VCaP (cell line): ENCODE measurements around the gene KCNMA1.

Experiments used
- H3K27ac ChIP-seq: fragments of 450-650 bp; 2 replicates; pipeline ENCODE4 v1.5.1; 2017
- TF ChIP-seq, protein P1 (sequence below): fragments of 450-650 bp; conservative IDR thresholded peaks from 2 replicates; pipeline ENCODE4 v1.5.1; 2017; ENCODE audit warnings: mild to moderate bottlenecking, moderate library complexity

Gene KCNMA1

DNA sequence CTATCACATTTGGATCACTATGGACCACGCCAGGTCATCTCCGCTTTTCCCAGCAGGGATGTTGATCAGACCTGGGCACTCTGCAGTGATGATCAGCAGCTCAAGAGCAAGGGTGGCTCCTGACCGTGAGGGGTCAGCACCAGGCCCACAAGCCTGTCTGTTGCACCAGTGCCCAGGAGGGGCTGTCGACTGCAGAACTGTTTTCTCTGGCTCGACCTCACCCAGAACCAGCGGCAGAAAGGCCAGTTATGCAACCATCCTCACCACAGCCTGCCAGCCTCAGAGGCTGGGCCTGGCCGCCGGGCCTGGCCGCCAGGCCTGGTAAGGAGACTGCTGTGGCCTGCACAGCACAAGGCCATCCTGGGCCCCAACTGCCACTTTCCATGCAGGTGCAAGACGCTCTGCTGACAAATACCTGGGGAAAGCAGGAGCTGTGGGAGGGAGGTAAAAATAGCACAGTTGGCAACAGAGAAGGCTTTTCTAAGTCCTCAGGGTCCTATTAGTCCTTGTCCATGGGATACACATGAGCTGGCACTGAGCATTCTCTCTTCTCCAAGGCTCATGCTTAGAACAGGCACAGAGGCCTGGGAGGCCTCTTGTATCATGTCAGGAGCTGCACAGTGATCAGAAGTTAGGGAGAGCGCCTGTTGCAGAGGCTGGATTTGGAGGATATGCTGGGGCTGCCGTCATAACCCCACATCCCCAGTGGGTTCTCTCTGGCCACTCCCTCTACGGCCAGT lies 17.5 kb downstream of the KCNMA1 start:
- no peak overlapping the region for H3K27ac ChIP-seq
- TF ChIP-seq, protein P1, sequence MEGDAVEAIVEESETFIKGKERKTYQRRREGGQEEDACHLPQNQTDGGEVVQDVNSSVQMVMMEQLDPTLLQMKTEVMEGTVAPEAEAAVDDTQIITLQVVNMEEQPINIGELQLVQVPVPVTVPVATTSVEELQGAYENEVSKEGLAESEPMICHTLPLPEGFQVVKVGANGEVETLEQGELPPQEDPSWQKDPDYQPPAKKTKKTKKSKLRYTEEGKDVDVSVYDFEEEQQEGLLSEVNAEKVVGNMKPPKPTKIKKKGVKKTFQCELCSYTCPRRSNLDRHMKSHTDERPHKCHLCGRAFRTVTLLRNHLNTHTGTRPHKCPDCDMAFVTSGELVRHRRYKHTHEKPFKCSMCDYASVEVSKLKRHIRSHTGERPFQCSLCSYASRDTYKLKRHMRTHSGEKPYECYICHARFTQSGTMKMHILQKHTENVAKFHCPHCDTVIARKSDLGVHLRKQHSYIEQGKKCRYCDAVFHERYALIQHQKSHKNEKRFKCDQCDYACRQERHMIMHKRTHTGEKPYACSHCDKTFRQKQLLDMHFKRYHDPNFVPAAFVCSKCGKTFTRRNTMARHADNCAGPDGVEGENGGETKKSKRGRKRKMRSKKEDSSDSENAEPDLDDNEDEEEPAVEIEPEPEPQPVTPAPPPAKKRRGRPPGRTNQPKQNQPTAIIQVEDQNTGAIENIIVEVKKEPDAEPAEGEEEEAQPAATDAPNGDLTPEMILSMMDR, result no peak

DNA sequence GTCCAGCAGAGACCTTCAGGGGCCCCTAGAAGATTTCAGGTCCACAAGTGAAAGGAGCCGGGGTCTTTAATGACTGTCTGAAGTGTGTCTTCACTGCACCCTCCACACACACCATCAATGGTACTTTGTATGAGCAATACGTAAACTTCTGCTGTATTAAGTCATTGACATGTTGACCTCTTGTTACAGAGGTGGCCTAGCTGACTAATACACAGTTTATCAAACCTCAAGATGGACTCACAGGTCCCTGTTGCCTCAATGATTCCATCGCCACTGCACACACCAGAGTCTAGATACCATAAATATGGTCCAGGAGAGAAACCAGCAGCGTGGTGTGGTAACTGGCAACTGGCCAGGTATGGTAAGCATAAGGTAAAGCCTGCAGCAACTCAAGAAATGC lies 19.5 kb downstream of the KCNMA1 start:
- H3K27ac ChIP-seq, result no peak overlapping the region
- TF ChIP-seq, protein P1, result no peak

DNA sequence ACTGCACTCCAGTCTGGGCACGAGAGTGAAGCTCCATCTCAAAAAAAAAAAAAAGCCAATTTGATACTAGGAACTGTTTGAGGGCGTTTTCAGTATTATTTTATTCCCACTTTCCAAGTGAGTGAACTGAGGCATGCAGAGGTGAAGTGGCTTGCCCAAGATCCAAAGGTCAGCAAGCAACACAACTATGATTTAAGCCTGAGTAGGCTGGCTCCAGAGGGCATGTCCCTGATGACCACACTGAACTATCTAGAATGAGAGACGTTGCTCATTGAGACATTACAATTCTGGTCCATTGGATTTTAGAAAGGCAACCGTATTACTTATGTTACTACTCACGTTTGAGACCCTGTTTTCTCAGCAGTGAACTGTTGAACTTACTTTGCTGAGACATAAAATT lies 20.8 kb downstream of the KCNMA1 start:
- no peak overlapping the region for H3K27ac ChIP-seq
- TF ChIP-seq, protein P1, result no peak

DNA sequence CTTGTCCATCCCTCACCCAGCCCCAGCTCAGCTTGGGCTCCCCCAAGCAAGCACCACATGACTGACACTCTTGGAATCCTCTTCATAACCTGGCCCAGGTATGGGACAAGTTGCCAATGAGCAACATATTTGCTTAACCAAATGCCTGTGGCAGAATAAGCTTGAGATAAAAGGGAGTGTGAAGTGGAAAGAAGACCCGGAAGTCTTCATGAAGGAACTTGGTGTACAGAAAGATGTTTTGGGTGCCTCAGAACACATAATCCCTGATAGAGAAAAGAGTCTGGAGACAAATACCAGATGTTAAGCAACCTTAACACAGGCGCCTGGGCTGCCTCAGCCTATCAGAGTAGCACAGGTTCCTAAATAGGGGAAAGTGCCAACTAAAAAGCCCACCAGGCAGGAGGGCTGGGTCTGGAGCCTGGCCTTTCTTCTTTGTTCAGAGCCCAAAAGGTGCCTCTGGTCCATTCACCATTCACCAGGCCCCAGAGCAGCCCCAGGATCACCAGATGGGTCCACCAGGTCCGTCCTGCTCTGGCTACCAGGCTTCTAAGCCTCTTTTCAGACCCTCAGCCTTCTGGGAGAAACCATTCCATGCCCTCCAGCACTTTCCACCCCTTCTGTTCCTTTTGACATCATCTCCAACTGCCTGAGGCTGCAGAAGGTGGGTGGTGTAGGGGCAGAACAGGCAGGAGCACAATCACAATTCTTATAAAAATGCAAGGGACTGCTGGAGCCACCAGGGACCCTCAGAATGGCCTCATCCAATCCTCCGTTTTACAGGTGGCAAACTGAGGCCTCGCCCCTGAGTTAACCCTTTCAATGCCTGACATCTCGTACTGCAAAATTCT lies 22.6 kb downstream of the KCNMA1 start:
- peak overlapping the region; percentile 74; the same call in 1 of the 2 replicates for H3K27ac ChIP-seq
- TF ChIP-seq, protein P1, result no peak

DNA sequence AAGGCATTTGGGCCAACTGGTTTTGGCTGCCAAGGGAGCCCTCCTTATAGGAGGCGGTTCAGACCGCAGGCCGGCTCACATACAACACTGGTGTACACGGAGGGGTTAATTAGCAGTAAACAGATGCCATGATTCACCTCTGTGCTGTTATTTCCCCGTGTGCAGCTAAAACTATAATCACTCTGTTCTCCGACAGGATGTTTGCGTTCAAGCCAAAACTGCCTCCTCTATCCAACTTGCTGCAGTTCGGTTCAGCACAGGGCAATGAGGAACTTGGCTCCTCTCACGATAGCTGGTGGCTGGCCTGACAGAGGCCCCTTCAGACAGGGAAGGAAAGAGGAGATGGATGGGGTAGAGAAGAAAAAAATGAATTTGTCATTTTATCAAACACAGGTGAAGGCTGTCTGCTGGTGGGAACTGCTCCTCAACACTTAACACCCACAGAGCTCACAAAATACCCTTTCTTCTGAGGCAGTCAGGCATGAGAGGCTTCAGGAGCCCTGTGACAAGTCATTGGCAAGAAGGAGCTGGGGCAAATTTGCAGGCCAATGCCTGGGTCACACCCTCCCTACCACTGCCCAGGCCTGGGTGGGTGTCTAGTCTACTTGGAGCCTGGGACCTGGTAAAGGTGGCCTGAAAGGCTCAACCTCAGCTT lies 24.0 kb downstream of the KCNMA1 start:
- TF ChIP-seq, protein P1, result no peak
- peak overlapping the region; percentile 74 for H3K27ac ChIP-seq

DNA sequence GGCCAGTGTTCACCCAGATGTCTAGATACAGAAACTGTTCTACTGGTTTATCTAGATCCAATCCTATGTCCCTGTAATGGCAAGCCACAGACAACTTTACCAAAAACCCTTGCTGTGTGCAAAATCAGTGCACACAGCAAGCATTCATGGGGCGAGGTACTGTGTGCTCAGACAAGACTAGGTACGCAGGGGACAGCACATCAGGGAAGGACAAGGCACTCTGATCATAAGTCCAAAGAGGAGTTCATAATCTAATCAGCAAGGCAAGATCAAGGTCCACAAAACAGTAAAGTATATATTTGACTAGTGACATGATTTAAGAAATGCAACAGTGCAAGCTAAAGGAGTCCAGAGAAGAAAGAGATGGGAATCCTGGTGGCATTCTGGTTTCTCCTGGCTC lies 25.9 kb downstream of the KCNMA1 start:
- no peak overlapping the region for H3K27ac ChIP-seq
- TF ChIP-seq, protein P1, result no peak

DNA sequence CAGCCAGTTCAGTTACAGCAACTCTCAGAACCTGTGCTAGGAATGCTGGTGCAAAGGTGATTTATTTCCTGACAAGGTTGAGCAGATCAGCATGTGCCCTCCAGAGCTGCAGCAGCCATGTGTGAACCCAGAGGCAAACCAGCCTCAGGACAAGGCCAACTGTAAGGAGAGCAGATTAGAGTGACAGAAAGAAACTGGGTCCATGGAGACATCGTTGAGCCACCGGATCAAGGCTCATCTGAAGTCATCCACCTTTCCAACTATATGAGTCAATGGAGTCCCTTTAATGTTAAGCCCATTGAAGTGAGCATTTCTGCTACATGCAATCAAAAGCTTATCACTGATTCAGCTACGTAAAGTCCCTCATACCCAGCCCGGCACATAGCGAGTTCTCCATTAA lies 26.4 kb downstream of the KCNMA1 start:
- H3K27ac ChIP-seq, result no peak overlapping the region
- TF ChIP-seq, protein P1, result no peak
